K562 treated with DMSO at 1 percent for 12 hours (cell line): Measurements from ENCODE around the gene HSFX4. TPM values are rescaled to one million over a fixed set of nuclear protein-coding genes. Genes with fewer than 3 reads are reported as not detected.

ENCODE experiments used
- total RNA-seq: library from RNA; unstranded; fragments of 300-600 nt; gene quantifications from 2 replicates; pipeline ENCODE4 v1.2.3, GENCODE V29; 2022; ENCODE audit not compliant: insufficient read depth

The HSFX4 gene
- not detected in 2 replicates for total RNA-seq

GRCh38 chrX:149929400-149929799 is at the start of gene HSFX4:
TSS of gene HSFX4 (plus strand) at chrX:149929573. CDS start at chrX:149929645, 72 bp downstream.

DNA sequence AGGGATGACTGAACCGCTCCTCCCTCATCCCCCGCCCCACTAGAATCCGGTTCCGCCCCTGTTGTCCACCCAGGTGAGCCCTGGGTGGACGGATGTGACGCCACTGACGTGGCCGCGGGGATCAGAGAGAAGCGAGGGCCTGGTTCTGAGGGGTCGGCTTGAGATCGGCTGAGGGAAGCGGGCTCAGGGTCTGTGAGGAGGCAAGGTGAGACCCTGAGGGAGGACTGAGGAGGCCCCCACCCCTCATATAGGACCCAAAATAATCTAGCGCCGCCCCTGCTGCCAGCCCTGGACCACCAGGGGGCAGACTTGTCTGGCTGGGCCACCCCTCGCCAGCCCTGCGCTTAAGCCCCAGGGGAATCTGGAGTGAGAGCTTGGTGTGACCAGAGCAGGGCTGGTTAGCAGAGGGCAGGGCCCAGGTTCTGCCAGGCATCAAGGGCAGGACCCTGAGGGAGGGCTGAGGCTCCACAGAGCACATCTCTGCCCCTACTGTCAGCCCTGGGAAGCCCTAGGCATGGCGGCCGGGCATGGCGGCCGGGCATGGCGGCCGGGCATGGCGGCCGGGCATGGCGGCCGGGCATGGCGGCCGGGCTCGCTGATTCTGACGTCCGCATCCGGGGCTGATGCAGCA is 48.2 kb upstream of the HSFX4 start, which contains the start of gene MAGEA8:
TSS of gene MAGEA8 (plus strand) at position 103 of the 631 bp plus-strand sequence. CDS start 3,090 bp downstream, outside the sequence.

DNA sequence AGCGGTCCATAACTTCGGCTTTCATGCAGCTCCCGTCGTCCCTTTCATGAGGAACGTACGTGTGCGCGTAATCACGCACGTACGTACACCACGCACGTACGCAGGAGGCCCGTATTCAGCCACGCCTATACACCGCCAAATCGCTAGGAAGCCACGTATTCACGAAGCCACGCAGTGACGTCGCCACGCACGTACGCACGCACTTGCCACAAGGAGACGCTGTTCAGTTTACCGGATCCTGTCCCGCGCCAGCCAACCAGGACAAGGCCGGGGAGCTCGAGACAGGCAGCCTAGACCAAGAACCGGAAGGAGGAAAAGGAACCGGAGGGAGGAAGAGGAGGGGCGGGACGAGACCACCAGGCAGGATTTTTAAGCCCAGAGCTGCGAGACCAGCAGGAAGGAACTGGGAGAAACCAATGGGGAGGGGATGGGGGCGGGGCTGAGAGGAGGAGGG is 9.1 kb downstream of the HSFX4 start, which contains the start of gene EOLA2:
TSS of gene EOLA2 (minus strand) at position 65 of the 454 bp plus-strand sequence. CDS start 4,617 bp downstream, outside the sequence.

Other genes with a start within 250 kb of the HSFX4 start
- 0.36 TPM in 1 of 2 replicates, not detected in the other for gene MAGEA11, start 217.5 kb upstream of the HSFX4 start, total RNA-seq
- gene HSFX1, start 155.5 kb upstream of the HSFX4 start, total RNA-seq, result not detected in 2 replicates
- gene MAGEA9, start 147.6 kb upstream of the HSFX4 start, total RNA-seq, result not detected in 2 replicates
- 2.9 and 4.4 TPM in 2 replicates for gene MAGEA8, start 48.4 kb upstream of the HSFX4 start, total RNA-seq
- 44.9 and 51.9 TPM in 2 replicates for gene EOLA2, start 8.9 kb downstream of the HSFX4 start, total RNA-seq